ENCODE measurements around the gene HINFP. TPM values are rescaled to one million over a fixed set of nuclear protein-coding genes. Genes with fewer than 3 reads are reported as not detected.

HINFP gene
- total and polyA plus RNA-seq, 2 of the 8 experiments (the other 6 are each of a cell fraction or from before 2014, with no cell fraction given): 35.0 to 37.3 TPM

DNA sequence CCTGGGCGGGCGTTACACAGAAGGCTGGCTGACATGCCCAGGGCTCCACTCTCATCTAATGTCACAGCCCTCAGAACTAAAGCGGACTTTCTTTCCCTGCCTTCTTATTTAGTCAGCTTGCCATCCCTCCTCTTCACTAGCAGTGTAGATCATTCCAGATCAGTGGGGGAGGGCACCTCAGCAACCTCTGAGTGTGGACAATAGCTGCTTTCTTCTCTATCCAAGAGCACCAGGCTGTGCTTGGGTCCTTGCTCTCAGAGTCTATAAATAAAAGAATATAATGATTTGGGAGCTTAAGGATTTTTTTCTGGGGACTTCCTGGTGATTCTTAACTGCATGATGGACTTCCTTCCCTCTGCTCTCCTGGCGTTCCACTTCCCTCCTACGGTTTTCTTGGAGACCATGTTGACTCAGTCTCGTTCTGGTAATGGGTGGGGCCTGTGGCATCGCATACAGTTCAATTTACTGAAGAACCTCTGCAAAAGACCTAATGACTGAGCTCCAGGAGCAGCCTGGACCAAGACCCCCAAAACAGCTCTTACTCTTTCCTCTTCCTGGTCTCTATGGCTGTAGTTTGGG, 39.6 kb upstream of the HINFP start:
- DNase-seq (ENCODE audit: low read depth in 1 of 2, low spot score in 2 of 2) (no peak), FAIRE-seq (no peak)
- no peaks in the 10 kb centered on the region; the same call in 1 of the 2 replicates for H3K79me1 ChIP-seq (ENCODE audit: low read depth, low read length)
- H2BK20ac ChIP-seq (ENCODE audit: low read length): no peak overlapping the region
- no peak overlapping the region for H2BK120ac ChIP-seq (replicated peaks; ENCODE audit: low read depth, low read length)
- no peaks in the 10 kb centered on the region for H3K9me3 ChIP-seq (ENCODE audit: insufficient read depth in 2 of 2, low read depth in 1 of 2, low read length in 1 of 2)
- H3K36me3 ChIP-seq (ENCODE audit: control insufficient read depth in 2 of 4, insufficient read depth in 4 of 4, low read length in 3 of 4): peaks cover 10 to 46% (median 33%) of the 10 kb centered on the region in 4 experiments
- no peak overlapping the region for H3K23ac ChIP-seq (ENCODE audit: insufficient read length)
- no peak overlapping the region for H2BK15ac ChIP-seq (ENCODE audit: low read length)
- H2AK5ac ChIP-seq (ENCODE audit: low read depth, low read length): no peak overlapping the region
- H3K4me2 ChIP-seq (ENCODE audit: insufficient read depth in 1 of 2, low read depth in 2 of 2, low read length in 2 of 2): no peak overlapping the region
- H3K18ac ChIP-seq (ENCODE audit: extremely low read depth, low read length): no peak overlapping the region
- ChIA-PET CTCF (ENCODE audit: partially characterized antibody) (interaction anchor here (0.9 to 1.5 kb wide), 2 partner anchors 12 to 115 kb away, joined by 3 to 4 read pairs; no protein-coding TSS in a partner anchor), POLR2A (ENCODE audit: partially characterized antibody) (interaction anchor here (0.9 to 9.2 kb wide), 6 partner anchors 8 to 77 kb away, joined by 3 to 141 read pairs (median 5); partner anchors contain the start of gene VPS11)
- no peak overlapping the region for H4K91ac ChIP-seq (replicated peaks; ENCODE audit: insufficient read length, low read length)
- H3K79me2 ChIP-seq (ENCODE audit: control insufficient read depth in 1 of 2, insufficient read depth in 2 of 2, low read length in 2 of 2): peaks cover 3 to 12% of the 10 kb centered on the region in 2 experiments; a peak in 3 of 4 replicates
- no peak overlapping the region for H2BK5ac ChIP-seq (ENCODE audit: low read depth, low read length)
- H3K23me2 ChIP-seq (ENCODE audit: low read depth, low read length): peaks cover 7% of the 10 kb centered on the region; the same call in 1 of the 2 replicates
- TF ChIP-seq KDM1A (IDR thresholded peaks at IDR 0.05; ENCODE audit: borderline replicate concordance, low read length): no peak
- no peak for TF ChIP-seq CEBPB (IDR thresholded peaks at IDR 0.05; ENCODE audit: low read depth, low read length)
- TF ChIP-seq SUZ12 (IDR thresholded peaks at IDR 0.05; ENCODE audit: low read length): no peak
- TF ChIP-seq CHD2 (IDR thresholded peaks at IDR 0.05; ENCODE audit: low read length): no peak
- TF ChIP-seq, protein P1, sequence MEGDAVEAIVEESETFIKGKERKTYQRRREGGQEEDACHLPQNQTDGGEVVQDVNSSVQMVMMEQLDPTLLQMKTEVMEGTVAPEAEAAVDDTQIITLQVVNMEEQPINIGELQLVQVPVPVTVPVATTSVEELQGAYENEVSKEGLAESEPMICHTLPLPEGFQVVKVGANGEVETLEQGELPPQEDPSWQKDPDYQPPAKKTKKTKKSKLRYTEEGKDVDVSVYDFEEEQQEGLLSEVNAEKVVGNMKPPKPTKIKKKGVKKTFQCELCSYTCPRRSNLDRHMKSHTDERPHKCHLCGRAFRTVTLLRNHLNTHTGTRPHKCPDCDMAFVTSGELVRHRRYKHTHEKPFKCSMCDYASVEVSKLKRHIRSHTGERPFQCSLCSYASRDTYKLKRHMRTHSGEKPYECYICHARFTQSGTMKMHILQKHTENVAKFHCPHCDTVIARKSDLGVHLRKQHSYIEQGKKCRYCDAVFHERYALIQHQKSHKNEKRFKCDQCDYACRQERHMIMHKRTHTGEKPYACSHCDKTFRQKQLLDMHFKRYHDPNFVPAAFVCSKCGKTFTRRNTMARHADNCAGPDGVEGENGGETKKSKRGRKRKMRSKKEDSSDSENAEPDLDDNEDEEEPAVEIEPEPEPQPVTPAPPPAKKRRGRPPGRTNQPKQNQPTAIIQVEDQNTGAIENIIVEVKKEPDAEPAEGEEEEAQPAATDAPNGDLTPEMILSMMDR (IDR thresholded peaks at IDR 0.05; ENCODE audit: control extremely low read depth in 1 of 3, insufficient read depth in 1 of 3, low read depth in 1 of 3, low read length in 3 of 3): no peak
- H2AFZ ChIP-seq (ENCODE audit: low read length): no peak overlapping the region
- H3K4me3 ChIP-seq (ENCODE audit: extremely low read depth in 1 of 4, insufficient read depth in 2 of 4, low read depth in 3 of 4, low read length in 4 of 4): no peak overlapping the region
- WGBS, 2 experiments (ENCODE audit: extremely low coverage in 1 of 2, insufficient coverage in 1 of 2, insufficient read length in 1 of 2, insufficient replicate concordance in 2 of 2, low coverage in 1 of 2, low lambda C conversion rate in 2 of 2, missing lambda C conversion rate in 1 of 2): 89% methylated on average over 7 of the region's 7 CpGs; no CpG with 5 or more reads in 1 of the 2 experiments
- H3K27ac ChIP-seq (ENCODE audit: low read depth, low read length): no peak overlapping the region
- no peak overlapping the region for H3K14ac ChIP-seq (ENCODE audit: insufficient read length)
- H3K9ac ChIP-seq (replicated peaks in 1 of 4; ENCODE audit: extremely low read depth in 1 of 4, low read depth in 3 of 4, low read length in 3 of 4): no peak overlapping the region
- no peak overlapping the region for H4K5ac ChIP-seq (ENCODE audit: insufficient read length, low read depth, low read length)
- no peak overlapping the region for H4K8ac ChIP-seq (ENCODE audit: extremely low read depth, insufficient read depth, low read length)
- no peak overlapping the region for H3K56ac ChIP-seq (replicated peaks; ENCODE audit: insufficient read length, low read depth, low read length)
- H3K4me1 ChIP-seq (replicated peaks in 1 of 4; ENCODE audit: control insufficient read depth in 3 of 4, insufficient read depth in 4 of 4, low read length in 3 of 4): peaks cover 0 to 5% (median 2%) of the 10 kb centered on the region in 4 experiments; a peak in 2 of 7 replicates
- no peak overlapping the region for H2BK12ac ChIP-seq (ENCODE audit: low read depth, low read length)
- H3K27me3 ChIP-seq (replicated peaks in 1 of 4; ENCODE audit: control insufficient read depth in 3 of 4, extremely low read depth in 1 of 4, insufficient read depth in 3 of 4, low read length in 3 of 4): no peaks in the 10 kb centered on the region
- H4K20me1 ChIP-seq (replicated peaks in 1 of 2; ENCODE audit: control insufficient read depth in 1 of 2, insufficient read depth in 2 of 2, low read length in 2 of 2): peaks cover 0 to 1% of the 10 kb centered on the region in 2 experiments
- H3K4ac ChIP-seq (replicated peaks; ENCODE audit: insufficient read length, low read depth, low read length): no peak overlapping the region

All from H1 (cell line).